Left ventricle myocardium superior (tissue), 1 donor: Measurements from ENCODE around the gene LRP2. TPM values are rescaled to one million over a fixed set of nuclear protein-coding genes. Genes with fewer than 3 reads are reported as not detected.

ENCODE experiments used
- ATAC-seq: fragments of 200-7000 bp; cut with Tn5 transposase; one replicate; pipeline ENCODE4 v1.9.1; 2020; ENCODE audit warnings: mild to moderate bottlenecking, moderate library complexity
- DNase-seq: peaks from one replicate; pipeline ENCODE4 v3.0.0-alpha.2; 2020
- intact Hi-C: fragments of 100-400 bp; cut with micrococcal nuclease; formaldehyde crosslinking; loops from one replicate; pipeline ENCODE4 v1.11.0; 2022
- total RNA-seq: library from RNA; stranded (reverse); fragmentation: NEBNext Ultra II Directional; extraction: Animal tissue kit (Norgen Biotek cat#: 25700); gene quantifications from one replicate; pipeline ENCODE4 v1.2.1, GENCODE V29; 2021
- donor health status: DM: no; HTN: yes; CAD: no; lungs with severe emphysema.

LRP2 gene
- total RNA-seq, 1 donor from 2014 or later, result 2.0 TPM

DNA sequence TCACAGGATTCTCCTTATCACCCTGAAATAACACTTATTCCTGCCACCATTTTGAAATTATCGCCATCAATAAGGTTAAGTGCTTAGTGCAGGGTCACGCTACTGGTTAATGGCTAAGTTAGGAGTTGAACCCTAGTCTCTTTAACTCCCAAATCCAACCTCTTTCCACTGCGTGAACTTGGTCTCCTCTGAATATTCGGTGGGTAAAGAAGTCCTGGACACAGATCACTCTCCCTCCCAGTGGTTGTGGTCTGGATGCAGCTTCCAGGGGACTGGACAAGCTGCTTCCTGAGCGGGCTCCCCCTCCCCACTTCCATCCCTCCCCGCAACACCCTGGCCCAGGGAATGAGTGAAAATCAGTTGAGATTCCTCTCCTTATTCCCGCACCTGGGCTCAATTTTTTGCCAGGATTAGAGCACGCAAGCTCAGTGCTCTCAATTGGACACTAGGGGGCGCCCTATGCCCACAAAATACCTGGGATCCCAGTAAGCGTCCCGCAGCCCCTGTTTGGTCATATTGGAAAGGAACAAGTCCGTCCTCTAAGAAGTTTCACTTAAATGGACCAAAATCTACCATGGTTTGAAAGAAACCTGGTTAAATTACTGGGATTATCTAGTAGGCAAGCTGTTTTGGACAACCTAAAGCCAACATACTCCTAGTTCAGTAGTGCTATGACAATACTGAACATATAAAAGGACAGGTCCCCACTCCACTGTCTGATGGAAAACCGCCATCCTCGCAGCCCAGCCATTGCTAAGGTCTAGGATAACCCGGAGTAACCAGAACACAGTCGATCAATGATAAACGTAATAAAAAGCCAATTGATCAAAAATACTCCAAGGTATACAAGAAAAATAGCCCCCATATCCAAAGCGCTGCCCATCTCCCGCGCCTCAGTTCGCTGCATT, 252.6 kb downstream of the LRP2 start:
- peak; percentile 91 for ATAC-seq
- DNase-seq, result peak; percentile 75
- intact Hi-C loops, result no loop called here

DNA sequence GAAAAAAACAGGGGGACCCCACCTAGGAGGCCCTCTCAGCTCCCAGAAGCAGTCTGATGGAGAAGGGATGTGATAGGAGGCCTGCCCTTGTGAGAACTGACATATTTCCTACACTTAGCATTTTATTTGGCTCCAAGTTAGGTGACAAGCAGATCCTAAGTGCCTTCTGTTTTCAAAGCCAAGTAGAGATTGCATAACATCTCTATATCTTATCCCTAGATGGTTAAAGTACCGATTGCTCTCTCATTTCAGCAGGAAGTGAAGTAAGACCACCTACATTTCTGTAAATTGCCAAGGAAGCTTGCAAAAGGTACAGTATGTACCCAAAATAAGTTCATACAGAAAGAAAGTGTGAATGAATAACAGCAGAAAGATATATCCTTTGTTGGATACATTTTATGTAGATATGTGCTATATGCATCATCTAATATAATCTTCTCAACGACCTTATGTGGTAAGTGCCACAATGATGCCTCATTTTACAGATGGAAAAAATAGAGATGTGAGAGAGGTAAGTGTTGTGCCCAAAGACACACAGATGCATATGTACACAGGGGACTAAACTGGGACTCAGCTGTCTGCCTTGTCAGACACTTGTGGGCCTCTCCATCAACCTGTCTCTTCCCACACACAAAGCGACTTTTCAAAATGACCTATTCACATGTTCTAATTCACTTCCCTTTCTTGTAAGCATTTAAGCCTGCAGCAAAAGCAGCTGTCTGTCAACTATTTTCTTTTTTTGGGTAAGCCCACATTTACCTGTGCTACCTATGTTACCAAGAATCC, 254.0 kb downstream of the LRP2 start:
- DNase-seq (no peak), ATAC-seq (no peak)
- intact Hi-C loops, result no loop called here

DNA sequence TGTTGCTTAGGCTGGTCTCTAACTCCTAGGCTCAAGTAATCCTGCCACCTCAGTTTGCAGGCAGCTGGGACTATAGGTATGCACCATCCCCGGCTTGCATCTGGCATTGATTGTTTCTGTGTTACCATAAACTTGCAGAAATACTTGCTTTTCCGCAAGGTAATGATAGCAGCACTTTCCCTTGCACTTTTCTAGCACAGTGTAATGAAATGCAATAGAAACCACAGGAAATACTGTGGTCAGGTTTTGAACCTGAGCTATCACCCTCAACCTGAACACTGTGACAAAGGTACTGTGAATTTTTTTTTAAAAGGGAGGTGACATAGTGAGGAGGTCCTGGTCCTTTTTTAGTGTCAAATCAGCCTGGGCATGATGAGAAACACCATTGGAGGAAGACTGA, 254.7 kb downstream of the LRP2 start:
- intact Hi-C loops, result no loop called here
- ATAC-seq (no peak), DNase-seq (no peak)

DNA sequence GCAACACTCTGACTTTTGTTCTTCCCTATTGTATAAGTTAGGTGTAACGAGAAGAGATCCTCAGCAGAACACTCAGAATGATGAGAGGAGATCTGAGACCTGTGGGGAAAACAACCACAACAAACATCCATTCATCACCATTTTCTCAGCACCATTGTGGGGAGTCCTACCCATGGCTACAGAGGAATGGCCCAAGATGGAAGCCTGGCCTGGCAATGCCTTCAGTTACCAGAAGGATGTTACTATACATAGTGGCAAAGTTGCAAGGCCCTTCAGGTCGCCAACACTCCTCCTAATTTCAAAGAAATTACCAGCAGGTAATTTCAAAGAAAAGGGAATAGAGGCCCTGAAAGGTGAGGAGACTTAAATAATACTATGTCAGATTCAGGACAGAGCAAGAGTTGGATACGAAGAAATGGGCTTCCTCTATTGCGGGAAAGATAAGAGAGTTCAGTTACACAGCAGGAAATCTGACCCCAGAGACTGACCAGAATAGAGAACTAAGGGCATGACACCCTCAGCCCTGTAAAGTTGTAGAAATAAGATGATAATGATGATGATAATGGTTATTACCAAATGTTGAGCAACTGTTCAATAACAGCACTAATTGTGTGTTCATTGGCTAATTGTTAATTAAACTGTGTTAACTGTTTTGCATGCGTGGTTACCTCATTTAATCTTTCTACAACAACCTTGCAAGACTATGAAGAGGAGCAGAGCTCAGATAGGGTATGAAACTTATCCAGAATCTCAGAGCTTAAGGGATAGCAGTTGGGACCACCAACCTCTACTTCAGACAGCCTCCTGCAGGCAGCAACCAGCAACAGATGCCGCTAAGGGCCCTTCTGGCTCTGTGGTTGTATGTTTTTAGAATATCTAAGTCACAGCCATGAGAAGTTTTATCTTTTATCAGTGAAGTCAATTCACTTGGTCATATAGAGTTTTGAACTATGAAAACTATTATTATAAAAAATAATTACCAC, 255.5 kb downstream of the LRP2 start:
- no peak for ATAC-seq
- DNase-seq, result no peak
- intact Hi-C loops, result no loop called here

DNA sequence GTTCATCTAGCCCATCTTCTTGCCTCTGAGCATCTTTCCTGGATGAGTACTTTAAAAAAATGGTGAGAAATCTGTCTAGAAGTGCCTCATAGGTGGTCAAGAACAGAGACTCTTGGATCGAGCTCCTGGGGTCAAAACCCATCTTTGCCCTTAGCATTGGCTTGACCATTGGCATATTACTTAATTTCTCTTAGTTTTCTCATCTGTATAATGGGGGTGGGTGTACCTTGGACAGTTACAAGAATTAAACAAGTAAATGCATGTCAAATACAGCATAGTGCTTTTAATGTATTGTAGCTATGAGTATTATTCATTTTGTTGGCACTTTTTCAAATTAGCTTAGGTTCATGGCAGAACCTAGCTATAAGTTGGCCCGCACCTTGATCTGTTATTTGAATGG, 256.2 kb downstream of the LRP2 start:
- DNase-seq, result no peak
- intact Hi-C loops, result no loop called here

DNA sequence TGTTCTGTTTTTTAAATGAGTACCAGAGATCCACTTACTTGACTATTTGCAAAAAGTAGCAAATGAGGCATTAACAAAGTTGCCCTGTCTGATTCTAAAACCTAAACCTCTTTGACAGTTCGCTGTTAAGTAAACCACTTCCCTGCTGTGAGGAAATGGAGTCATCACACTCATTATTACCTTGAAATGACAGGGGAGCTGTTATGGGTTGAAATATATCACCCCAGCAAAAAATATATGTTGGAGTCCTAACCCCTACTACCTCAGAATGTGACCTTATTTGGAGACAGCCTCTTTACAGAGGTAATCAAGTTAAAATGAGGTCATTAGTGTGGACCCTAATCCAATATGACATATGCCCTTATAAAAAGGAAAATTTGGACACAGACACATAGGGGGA, 256.9 kb downstream of the LRP2 start:
- intact Hi-C loops, result no loop called here
- DNase-seq (no peak), ATAC-seq (no peak)

More for the DNA sequence above, 256.2 kb downstream of the LRP2 start:
- no peak for ATAC-seq

DNA sequence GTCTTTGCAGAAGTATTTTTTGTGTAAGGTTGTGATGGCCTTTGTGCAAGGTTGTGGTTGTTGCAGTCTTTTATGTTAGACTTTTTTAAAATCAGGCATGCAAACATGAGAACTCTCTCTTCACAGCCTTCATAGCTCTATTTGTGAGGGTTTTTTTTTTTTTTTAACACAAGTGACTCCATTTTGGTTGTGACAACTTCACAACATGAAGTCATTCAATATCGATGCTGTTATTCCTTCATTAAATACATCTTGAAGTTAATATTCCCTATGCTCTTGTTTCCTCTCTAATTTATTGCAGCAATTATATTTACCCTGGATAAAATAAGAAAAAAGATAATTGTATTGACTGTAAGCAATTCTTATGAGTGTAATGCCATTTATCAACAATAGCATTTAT, 257.5 kb downstream of the LRP2 start:
- DNase-seq (no peak), ATAC-seq (no peak)
- intact Hi-C loops, result no loop called here

DNA sequence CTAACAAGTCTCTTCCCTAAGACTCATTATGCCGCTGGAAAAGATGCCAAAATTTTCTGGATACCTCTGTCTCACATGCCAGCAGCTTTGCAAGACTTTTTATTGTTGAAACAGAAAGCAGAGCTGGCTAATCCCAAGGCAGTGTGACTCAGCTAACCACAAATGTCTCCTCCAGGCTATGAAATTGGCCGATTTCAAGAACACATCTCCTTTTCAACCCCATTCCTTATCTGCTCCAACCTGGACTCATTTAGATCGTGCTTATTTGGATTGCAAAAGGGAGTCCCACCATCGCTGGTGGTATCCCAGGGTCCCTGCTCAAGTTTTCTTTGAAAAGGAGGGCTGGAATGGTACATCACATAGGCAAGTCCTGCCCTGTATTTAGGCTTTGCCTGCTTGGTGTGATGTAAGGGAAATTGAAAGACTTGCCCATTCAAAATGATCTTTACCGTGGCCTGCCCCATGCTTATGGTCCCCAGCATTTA, 266.7 kb downstream of the LRP2 start:
- peak; percentile 51 for ATAC-seq
- intact Hi-C loops, result no loop called here
- DNase-seq, result no peak

DNA sequence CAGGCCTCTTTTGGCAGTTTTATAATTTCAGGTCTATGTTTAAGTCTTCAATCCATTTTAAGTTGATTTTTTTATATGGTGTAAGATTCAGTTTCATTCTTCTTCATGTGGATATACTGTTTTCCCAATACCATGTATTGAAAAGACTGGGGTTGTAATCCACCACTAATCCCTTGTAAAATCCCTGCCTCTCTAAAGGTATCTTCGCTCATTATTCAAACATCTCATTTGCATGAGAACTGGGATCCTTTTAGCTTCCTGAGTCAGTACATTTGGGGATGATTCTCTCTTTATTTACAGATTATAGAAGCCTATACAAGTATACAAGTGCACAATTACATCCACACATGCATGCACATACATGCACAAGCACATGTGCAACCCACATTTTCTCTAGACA, 267.7 kb downstream of the LRP2 start:
- DNase-seq, result no peak
- intact Hi-C loops, result no loop called here

DNA sequence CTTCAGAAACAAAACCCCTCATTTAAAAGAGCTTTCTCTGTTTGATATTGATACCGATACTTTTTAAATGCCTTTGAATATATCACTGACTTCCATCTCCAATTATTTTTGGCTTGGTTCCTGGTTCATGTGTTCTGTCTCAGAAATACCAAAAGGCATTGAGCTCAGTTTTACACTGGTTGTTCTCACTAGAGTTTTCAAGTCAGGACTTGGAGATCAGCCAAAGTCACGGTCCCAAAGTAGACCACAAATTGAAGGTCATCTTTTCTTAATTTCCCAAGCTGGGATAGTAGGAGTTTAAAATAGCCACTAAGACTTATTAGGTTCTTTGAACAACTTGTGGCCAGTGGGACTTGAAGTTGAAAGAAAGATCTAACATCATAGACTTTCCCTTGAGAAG, 268.8 kb downstream of the LRP2 start:
- intact Hi-C loops, result no loop called here
- ATAC-seq (peak; percentile 33), DNase-seq (no peak)

More for the DNA sequence above, 267.7 kb downstream of the LRP2 start:
- ATAC-seq, result no peak

DNA sequence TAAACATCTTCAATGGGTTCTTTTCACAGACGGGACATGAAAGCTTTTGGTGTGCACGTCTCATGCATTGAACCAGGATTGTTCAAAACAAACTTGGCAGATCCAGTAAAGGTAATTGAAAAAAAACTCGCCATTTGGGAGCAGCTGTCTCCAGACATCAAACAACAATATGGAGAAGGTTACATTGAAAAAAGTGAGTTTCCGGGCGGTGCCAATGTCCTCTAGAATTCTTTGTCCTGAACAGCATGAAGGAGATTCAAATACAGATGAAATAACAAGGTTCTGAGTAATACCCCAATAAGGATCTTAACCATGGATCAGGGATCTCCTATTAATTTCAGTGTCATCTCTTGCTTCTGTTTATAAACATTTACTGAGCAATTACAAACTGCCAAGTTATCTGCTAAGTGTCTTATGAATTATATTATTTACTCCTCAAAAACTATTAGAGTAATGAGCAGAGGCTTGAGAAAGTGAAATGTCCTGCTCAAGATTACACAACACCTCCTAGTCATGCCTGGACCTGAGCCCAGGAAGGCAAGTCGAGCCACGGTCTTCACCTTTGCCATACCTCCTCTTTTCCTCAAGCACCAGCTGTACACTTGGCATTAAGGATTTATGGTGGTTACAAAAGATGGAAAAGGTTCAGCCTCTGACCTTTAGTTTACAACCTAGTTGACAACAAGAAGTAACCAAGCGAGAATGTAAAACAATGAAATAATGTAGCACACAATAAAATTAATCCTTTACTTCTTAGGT, 270.4 kb downstream of the LRP2 start:
- DNase-seq (no peak), ATAC-seq (no peak)
- intact Hi-C loops, result no loop called here

DNA sequence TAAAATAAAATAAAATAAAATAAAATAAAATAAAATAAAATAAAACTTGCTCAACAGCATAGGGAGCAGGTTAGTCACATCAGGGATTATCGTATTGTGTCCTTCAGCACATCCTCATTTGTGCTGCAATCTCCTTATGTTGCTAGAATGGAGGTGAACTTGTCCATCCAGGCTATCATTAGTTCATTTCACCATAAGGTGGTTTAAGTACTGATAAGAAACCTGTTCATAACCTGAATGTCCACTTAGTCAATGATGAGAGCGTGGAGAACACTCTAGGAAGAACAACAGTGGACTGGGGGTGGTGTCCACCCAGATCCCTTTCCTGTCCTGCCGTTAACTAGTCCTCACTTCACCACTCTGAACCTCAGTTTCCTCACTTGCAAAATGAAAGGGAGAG, 271.1 kb downstream of the LRP2 start:
- no peak for ATAC-seq
- intact Hi-C loops, result no loop called here

DNA sequence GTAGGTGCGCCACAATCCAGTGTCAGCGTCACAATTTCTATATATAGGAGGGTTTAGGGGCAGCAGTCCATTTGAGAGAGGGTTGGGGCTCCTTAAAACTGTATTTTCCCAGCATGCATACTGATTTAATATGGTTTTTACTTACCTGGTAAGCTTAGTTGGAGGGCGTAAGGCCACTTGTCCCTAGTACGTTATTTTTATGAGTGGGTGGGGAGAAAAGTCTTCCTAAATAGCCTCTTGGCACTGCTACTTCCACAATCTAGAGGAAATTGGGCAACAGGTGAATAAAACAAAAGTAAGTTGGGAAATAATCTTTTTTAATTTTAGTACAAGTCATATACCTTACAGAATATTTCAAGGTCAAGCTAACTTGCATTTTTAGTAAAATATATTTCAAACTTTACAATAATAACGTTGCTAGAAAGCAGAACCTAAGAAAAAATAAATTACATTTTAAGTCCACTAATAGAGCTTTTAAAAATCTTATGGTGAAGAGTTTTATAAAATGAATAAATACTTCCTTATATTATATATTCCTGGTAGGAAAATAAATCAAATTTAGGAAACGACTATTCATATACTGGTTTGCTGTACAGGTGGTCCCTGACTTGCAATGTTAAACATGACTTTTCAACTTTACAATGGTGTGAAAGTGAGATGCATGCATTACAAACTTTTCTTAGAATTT, 272.1 kb downstream of the LRP2 start:
- no peak for ATAC-seq
- intact Hi-C loops, result no loop called here
- DNase-seq, result no peak

More for the DNA sequence above, 271.1 kb downstream of the LRP2 start:
- DNase-seq, result no peak

DNA sequence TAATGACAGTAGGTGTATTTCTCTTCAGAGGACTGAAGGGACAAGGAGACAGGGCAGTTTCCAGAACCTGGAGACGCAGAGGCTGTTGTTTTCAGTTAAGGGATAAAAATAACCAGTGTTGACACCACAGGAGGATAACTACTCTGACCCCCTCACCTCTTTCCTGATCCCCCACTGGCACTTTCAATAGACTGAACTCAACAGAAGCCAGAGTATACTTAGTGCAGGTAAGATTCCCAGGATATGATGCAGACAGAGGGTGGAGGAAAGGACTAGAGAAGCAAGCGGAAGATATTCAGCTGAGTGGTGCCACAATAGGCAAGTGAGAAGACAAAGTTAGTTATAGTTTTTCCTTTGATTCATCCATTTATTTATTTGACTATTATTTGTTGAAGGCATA, 273.2 kb downstream of the LRP2 start:
- no peak for ATAC-seq
- DNase-seq, result no peak
- intact Hi-C loops, result no loop called here

DNA sequence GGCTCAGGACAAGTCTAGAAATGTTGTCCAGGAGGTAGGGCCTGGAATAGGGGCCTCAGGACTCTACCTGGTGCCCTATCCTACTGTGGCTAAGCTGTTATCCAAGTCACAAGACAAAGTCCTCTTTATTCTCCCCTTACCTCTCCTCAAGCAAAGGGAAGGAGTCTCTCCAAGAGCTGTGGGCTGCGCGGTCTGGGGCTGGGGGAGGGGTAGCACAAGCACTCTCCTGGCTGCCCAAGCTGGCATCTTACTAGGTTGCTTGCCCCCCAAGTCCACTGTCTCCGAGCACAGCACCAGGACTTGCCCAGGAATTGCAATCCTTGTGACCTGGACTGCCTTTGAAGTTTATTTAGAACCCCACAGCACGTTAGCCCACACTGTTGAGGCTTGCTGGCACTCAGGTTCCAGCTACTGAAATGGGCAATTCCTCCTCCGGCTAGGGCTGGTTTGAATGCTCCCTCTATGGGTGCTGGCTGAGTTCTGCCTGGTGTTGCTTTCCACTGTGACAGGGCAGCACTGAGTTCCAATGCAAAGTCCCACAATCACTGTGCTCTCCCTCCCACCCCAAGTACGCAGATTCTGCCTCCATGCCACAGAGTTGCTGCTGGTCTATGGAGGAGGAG, 274.5 kb downstream of the LRP2 start:
- intact Hi-C loops, result no loop called here
- no peak for DNase-seq
- ATAC-seq, result peak; percentile 27

DNA sequence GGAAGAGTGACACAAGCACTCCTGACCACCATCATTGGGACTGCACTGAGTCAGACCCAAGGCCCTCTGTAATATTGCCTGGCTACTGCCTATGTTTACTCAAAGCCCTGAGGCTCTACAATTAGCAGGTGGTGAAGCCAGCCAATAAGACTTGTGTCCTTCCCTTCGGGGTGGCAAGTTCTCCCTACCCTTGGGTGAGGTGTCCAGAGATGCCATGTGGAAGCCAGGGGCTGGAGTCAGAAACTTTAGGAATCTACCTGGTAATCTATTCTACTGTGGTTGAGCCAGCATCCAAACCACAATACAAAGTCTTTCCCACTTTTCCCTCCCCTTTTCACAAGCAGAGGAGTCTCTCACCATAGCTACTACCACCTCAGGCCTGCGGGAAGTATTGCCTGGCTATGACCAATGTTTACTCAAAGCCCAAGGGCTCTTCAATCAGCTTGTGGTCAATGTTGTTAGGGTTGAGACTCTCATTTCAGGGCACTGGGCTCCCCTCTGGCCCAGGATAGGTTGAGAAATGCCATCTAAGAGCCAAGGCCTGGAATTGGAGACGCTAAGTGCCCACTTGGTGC, 275.4 kb downstream of the LRP2 start:
- intact Hi-C loops, result no loop called here
- ATAC-seq (no peak), DNase-seq (no peak)

DNA sequence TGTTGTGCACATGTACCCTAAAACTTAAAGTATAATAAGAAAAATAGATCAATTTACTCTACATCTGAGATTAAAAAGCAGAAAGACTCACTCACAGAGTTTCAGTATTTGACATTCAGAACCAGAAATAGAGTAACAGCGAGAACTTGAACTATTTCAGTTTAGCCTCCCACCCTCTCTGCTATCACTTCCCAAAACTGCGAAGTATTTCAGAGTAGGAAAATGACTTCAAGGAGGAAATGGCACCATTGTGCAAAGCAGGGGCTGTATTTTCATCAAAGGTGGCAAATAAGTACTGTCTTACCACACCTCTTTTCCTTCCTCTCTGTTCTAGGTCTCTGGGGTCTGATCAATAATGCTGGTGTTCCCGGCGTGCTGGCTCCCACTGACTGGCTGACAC, 279.3 kb downstream of the LRP2 start:
- intact Hi-C loops, result no loop called here
- DNase-seq (no peak), ATAC-seq (no peak)
